CD14-positive monocyte (primary cell): ENCODE data around the gene PLEKHA3. TPM values are rescaled to one million over a fixed set of nuclear protein-coding genes. Genes with fewer than 3 reads are reported as not detected.

ENCODE experiments used
- DNase-seq, 3 donors: peaks; one replicate each; pipeline ENCODE4 v3.0.0-alpha.2; 2011 to 2022
- H2AFZ ChIP-seq: 2 replicates; pipeline ENCODE4 v1.6.0; 2012; ENCODE audit warnings: mild to moderate bottlenecking, low read depth, low read length, inconsistent platforms; ENCODE audit not compliant: insufficient read depth, poor library complexity, severe bottlenecking
- H3K27ac ChIP-seq, 2 donors: 1 replicate in 1 of 2; 2 replicates in 1 of 2; pipeline ENCODE4 v1.5.1; 2012 to 2013; ENCODE audit warnings: low read length in 2 of 2, control low read depth in 1 of 2, inconsistent platforms in 1 of 2, low read depth in 1 of 2, mild to moderate bottlenecking in 1 of 2
- H3K27me3 ChIP-seq, 2 donors: one replicate each; pipeline versions ENCODE4 v1.6.0 to v1.6.1; 2011 to 2013; ENCODE audit warnings: low read length in 2 of 2; ENCODE audit not compliant: control insufficient read depth in 2 of 2, insufficient read depth in 2 of 2
- H3K36me3 ChIP-seq, 2 donors: replicated peaks in 1 of 2; 1 replicate in 1 of 2; 2 replicates in 1 of 2; pipeline versions ENCODE4 v1.5.1 to v1.6.1; 2012 to 2013; ENCODE audit warnings: low read length in 2 of 2, control low read depth in 1 of 2, inconsistent platforms in 1 of 2, mild to moderate bottlenecking in 1 of 2; ENCODE audit not compliant: insufficient read depth in 2 of 2, control insufficient read depth in 1 of 2
- H3K4me1 ChIP-seq, 2 donors: 1 replicate in 1 of 2; 2 replicates in 1 of 2; pipeline versions ENCODE4 v1.5.1 to v1.6.1; 2012 to 2013; ENCODE audit warnings: low read length in 2 of 2, control low read depth in 1 of 2, inconsistent platforms in 1 of 2, mild to moderate bottlenecking in 1 of 2, moderate library complexity in 1 of 2; ENCODE audit not compliant: insufficient read depth in 2 of 2, control insufficient read depth in 1 of 2
- H3K4me2 ChIP-seq: replicated peaks from 2 replicates; pipeline ENCODE3; 2012; ENCODE audit warnings: low read length, moderate library complexity, mild to moderate bottlenecking; ENCODE audit not compliant: poor library complexity, severe bottlenecking; ENCODE audit errors: extremely low read depth
- H3K4me3 ChIP-seq, 3 experiments: fragments of 200-600 bp in 1 of 3; sonication (generic) in 1 of 3; replicated peaks in 1 of 3; 1 replicate in 2 of 3; 2 replicates in 1 of 3; pipeline ENCODE4 v1.5.1; 2011 to 2013; ENCODE audit warnings: low read length in 3 of 3, mild to moderate bottlenecking in 3 of 3, control low read depth in 2 of 3, low read depth in 2 of 3, inconsistent platforms in 1 of 3, moderate library complexity in 1 of 3
- H3K79me2 ChIP-seq: 2 replicates; pipeline ENCODE4 v1.6.0; 2012; ENCODE audit warnings: mild to moderate bottlenecking, control low read depth, inconsistent platforms, low read length, moderate library complexity; ENCODE audit not compliant: insufficient read depth
- H3K9ac ChIP-seq: 2 replicates; pipeline ENCODE4 v1.6.0; 2017; ENCODE audit warnings: low read length, mild to moderate bottlenecking; ENCODE audit not compliant: insufficient read depth, poor library complexity, severe bottlenecking
- H3K9me3 ChIP-seq, 2 donors: replicated peaks in 1 of 2; 1 replicate in 1 of 2; 2 replicates in 1 of 2; pipeline versions ENCODE4 v1.5.1 to v1.6.1; 2012 to 2013; ENCODE audit warnings: low read length in 2 of 2, control low read depth in 1 of 2; ENCODE audit not compliant: control insufficient read depth in 1 of 2, insufficient read depth in 1 of 2
- H4K20me1 ChIP-seq: 2 replicates; pipeline ENCODE4 v1.6.0; 2012; ENCODE audit warnings: mild to moderate bottlenecking, low read length, control low read depth, moderate library complexity; ENCODE audit not compliant: insufficient read depth
- H3K27ac Mint-ChIP-seq, 7 donors: one replicate each; pipeline ENCODE4 v1.8.0; 2020; ENCODE audit warnings: mild to moderate bottlenecking in 7 of 7, mixed read lengths in 7 of 7, moderate library complexity in 6 of 7, inconsistent platforms in 2 of 7
- H3K27me3 Mint-ChIP-seq, 3 donors: one replicate each; pipeline ENCODE4 v1.8.0; 2021 to 2022; ENCODE audit warnings: low read depth in 3 of 3, mild to moderate bottlenecking in 3 of 3, mixed read lengths in 3 of 3, moderate library complexity in 3 of 3, inconsistent platforms in 1 of 3
- H3K36me3 Mint-ChIP-seq, 2 donors: one replicate each; pipeline ENCODE4 v1.8.0; 2020; ENCODE audit warnings: mixed read lengths in 2 of 2, inconsistent platforms in 1 of 2, mild to moderate bottlenecking in 1 of 2
- H3K4me1 Mint-ChIP-seq: one replicate; pipeline ENCODE4 v1.8.0; 2020; ENCODE audit warnings: mild to moderate bottlenecking, mixed read lengths
- H3K4me3 Mint-ChIP-seq, 2 donors: one replicate each; pipeline ENCODE4 v1.8.0; 2020; ENCODE audit warnings: mild to moderate bottlenecking in 2 of 2, mixed read lengths in 2 of 2, moderate library complexity in 1 of 2
- H3K9me3 Mint-ChIP-seq, 7 donors: one replicate each; pipeline ENCODE4 v1.8.0; 2020 to 2022; ENCODE audit warnings: mixed read lengths in 7 of 7, mild to moderate bottlenecking in 6 of 7, moderate library complexity in 6 of 7, inconsistent platforms in 2 of 7
- CTCF ChIP-seq: fragments of 200-600 bp; IDR thresholded peaks from one replicate; pipeline ENCODE4 v1.8.0; 2022; ENCODE audit warnings: antibody characterized with exemption, mild to moderate bottlenecking
- WGBS: methylation state at CpG from one replicate; pipeline ENCODE4 v1.1.5; 2013; ENCODE audit warnings: missing lambda C conversion rate; ENCODE audit not compliant: insufficient coverage; 5-methylcytosine and 5-hydroxymethylcytosine counted together
- intact Hi-C, 2 donors: fragments of 100-400 bp; cut with micrococcal nuclease; formaldehyde crosslinking; loops; one replicate each; pipeline versions ENCODE4 v1.15.0 to v1.15.1; 2023
- polyA minus RNA-seq: library from RNA; depleted of rRNA, polyadenylated mRNA; stranded (reverse); fragments of >200 nt; gene quantifications from 2 replicates; pipeline ENCODE4 v1.2.3, GENCODE V29; 2012
- polyA plus RNA-seq, 3 donors: library from polyadenylated mRNA; depleted of rRNA in 1 of 3; unstranded in 2 of 3; stranded (reverse) in 1 of 3; fragments of 300-500 nt in 2 of 3; fragments of >200 nt in 1 of 3; fragmentation: Illumina TruSeq in 2 of 3; gene quantifications; 1 replicate in 2 of 3; 2 replicates in 1 of 3; pipeline ENCODE4 v1.2.3, GENCODE V29; 2012 to 2021
- total RNA-seq, 12 experiments: library from RNA in 1 of 12; stranded (reverse) in 1 of 12; fragments of 120-200 nt in 1 of 12; gene quantifications; one replicate each; pipeline ENCODE4 v1.2.4 and lab custom pipeline; 2013 to 2026; ENCODE audit warnings: mixed read lengths in 6 of 12, inconsistent platforms in 1 of 12

PLEKHA3 gene
- total RNA-seq (2013): 19.9 TPM
- polyA plus RNA-seq (10 to 100 TPM in 2 of 3 donors, 1 to 10 TPM in 1; 5.3 to 14.1 (median 13.4) TPM), polyA minus RNA-seq (2.8 and 4.5 TPM in 2 replicates), total RNA-seq (lab: John Stamatoyannopoulos, UW) (30.7 to 65.5 (median 47.0) reads per million in 11 experiments)

DNA sequence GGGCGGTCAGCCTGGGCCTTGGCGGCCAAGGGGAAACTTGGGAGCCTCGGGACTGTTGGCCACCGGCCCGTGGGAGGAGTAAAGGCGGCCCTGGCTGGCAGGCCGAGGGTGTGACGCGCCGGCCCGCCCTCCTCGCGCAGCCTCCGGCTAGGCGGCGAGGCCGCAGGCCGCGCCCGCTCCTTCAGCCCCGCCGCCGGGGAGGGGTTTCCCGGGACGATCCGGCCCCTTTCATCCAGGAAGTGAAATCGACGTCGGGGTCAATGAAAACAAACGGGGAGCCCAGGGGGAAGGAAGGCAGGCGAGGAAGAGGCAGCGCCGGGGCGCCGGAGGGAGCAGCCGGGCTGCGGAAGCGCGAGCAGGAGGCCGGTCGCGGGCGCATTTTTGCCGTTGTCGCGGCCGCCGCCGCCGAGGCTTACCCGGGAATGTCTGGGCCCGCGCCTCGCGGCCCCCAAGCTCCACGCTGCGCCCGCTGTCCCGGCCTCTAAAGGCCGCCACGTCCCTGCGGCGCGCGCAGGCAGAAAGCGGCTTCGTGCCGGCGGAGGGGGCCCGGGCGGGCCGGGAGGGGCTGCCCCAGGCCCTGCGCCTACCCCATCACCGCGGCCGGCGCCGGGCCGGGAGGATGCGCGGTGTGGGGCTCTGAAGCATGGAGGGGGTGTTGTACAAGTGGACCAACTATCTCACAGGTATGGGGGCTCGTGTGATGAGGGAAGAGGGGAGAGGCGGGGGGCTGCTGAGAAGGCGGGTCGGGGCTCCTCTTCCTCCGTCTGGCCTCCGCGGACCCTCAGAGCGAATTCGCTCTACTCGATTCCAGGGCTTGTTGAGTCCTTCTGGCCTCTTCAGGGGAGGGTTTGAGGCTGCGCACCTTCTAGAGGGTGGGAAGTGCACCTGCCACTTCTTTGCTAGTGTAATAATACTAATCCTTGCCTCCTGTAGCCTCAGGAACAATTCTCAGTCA, at the start of gene PLEKHA3:
Gene PLEKHA3, plus strand, starts transcription at position 231 of the 955 bp plus-strand sequence. Its CDS starts 413 bp downstream, at position 644.
- H3K4me1 ChIP-seq: peaks cover 33 to 39% of the 10 kb centered on the region in 2 donors
- H3K4me2 ChIP-seq: peak within 1 kb of the TSS; percentile 97
- no peaks in the 10 kb centered on the region for H3K9me3 ChIP-seq
- H3K27ac ChIP-seq: peak within 1 kb of the TSS; percentile 89 to 99
- H3K9me3 Mint-ChIP-seq: no peaks in the 10 kb centered on the region
- no peaks in the 10 kb centered on the region for H3K27me3 Mint-ChIP-seq
- H3K9ac ChIP-seq: peak within 1 kb of the TSS; percentile 88
- no peaks in the 10 kb centered on the region for H3K27me3 ChIP-seq
- H3K36me3 Mint-ChIP-seq: peaks cover 0 to 3% of the 10 kb centered on the region in 2 donors
- intact Hi-C loops: loop anchor here (5.0 kb wide), 2 partner anchors 38 to 42 kb away; no protein-coding TSS in a partner anchor
- H3K4me3 ChIP-seq: peak within 1 kb of the TSS; percentile 71 to 98 (median 79)
- H3K4me1 Mint-ChIP-seq: peaks cover 42% of the 10 kb centered on the region
- H3K27ac Mint-ChIP-seq: peak within 1 kb of the TSS; percentile 97 to 100 (median 99)
- TF ChIP-seq CTCF: no peak
- H3K79me2 ChIP-seq: peaks cover 53% of the 10 kb centered on the region
- under 1% methylated on average over 81 of the region's 92 CpGs for WGBS
- peak within 1 kb of the TSS; percentile 80 for H2AFZ ChIP-seq
- peaks cover 21% of the 10 kb centered on the region for H4K20me1 ChIP-seq
- DNase-seq: peak; percentile 91 to 94 (median 91)
- peaks cover 1 to 3% of the 10 kb centered on the region in 2 donors for H3K36me3 ChIP-seq
- H3K4me3 Mint-ChIP-seq: peak within 1 kb of the TSS; percentile 94 to 95

DNA sequence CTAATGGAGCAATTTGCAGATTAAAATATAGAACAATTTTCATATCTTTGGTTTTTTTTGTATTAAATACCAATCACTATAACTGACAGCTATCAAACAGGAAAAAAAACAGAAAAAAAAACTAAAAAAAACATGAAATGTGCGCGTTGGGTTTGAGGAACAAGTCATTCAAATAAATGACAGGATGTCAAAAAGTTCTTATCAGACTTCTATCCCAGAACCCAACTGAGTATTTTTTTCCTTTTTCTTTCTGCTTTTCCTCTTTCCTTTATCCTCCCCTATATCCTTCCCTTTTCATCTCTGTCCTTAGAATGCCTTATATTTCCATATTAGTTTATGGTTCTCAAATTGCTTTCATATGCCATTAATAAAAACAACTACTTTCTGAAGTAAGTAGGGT, 43.6 kb upstream of the PLEKHA3 start:
- Histone ChIP-seq H3K4me3 (no peak overlapping the region), H3K27me3 (peaks cover 0 to under 1% of the 10 kb centered on the region in 2 donors), H3K27ac (no peak overlapping the region), H3K36me3 (peaks cover 81 to 98% of the 10 kb centered on the region in 2 donors), H3K79me2 (no peaks in the 10 kb centered on the region), H4K20me1 (no peaks in the 10 kb centered on the region), H2AFZ (no peak overlapping the region), H3K4me1 (no peaks in the 10 kb centered on the region), H3K4me2 (no peak overlapping the region), H3K9ac (no peak overlapping the region), H3K9me3 (no peaks in the 10 kb centered on the region)
- peaks cover 70 to 73% of the 10 kb centered on the region in 2 donors for H3K36me3 Mint-ChIP-seq
- WGBS: no CpG with 5 or more reads among the region's 2 CpGs
- H3K4me3 Mint-ChIP-seq: no peak overlapping the region
- no peaks in the 10 kb centered on the region for H3K27me3 Mint-ChIP-seq
- no peak for TF ChIP-seq CTCF
- H3K27ac Mint-ChIP-seq: no peak overlapping the region
- DNase-seq: no peak
- H3K4me1 Mint-ChIP-seq: no peaks in the 10 kb centered on the region
- intact Hi-C loops: no loop called here
- H3K9me3 Mint-ChIP-seq: no peaks in the 10 kb centered on the region
